GM18520 (cell line): ENCODE measurements around the gene MS4A4A.
"Not testable (repeated sequence)": the region's sequence is repeated elsewhere in the genome, so short reads cannot be mapped to it uniquely, and the experiment has no call there.

Experiments
- ATAC-seq: cut with Tn5 transposase; IDR thresholded peaks from one replicate; pipeline ENCODE4 v1.9.1; 2021; ENCODE audit not compliant: unreplicated experiment

Gene MS4A4A

DNA sequence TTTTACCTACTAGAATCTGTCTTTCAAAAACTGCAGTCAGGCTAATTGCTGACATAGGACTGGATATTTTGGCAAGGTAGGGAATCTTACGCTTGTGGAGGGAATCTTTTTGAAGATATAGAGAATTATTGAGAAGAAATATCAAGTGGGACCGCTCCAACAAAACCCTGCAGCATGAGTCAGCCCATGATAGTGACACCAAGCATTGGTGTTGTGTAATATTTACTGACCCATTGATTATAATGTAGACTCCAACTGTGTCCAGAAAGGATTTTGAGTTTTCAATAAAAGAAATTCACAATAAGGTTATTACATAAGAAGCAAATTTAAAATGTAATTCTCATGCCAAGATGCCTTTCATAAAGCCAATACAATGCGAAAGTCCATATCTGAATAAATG lies 20.7 kb downstream of the MS4A4A start:
- ATAC-seq: no peak

DNA sequence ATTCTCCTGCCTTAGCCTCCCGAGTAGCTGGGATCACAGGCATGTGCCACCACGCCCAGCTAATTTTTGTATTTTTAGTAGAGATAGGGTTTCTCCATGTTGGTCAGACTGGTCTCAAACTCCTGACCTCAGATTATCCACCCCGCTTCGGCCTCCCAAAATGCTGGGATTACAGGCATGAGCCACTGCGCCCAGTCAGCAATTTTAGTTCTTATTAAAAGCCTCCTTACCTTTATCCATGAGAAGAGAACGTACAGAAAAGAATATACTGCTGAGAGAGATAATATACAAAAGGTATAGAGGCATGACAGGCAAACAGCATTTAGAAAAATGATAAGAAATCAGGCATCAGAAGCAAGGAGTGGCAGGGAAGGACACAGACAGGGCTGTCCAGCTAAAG lies 21.4 kb downstream of the MS4A4A start:
- not testable (repeated sequence) for ATAC-seq

DNA sequence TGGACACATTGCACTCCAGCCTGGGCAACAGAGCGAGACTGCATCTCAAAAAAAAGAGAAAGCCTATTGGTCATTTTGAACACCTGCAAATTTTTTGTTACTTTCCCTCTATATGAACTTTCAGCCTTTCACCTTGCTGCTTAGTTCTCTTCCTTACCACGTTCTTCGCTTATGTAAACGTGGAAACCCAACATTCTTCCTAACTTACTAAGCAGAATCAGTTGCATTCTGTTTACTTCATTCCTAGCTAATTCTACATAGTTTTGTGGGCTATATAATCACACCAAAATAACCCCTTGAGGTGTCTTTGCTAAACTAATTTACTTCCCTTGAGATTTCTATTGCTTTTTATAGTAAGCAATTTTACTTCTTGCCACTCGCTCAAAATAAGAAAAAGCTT lies 23.2 kb downstream of the MS4A4A start:
- no peak for ATAC-seq

DNA sequence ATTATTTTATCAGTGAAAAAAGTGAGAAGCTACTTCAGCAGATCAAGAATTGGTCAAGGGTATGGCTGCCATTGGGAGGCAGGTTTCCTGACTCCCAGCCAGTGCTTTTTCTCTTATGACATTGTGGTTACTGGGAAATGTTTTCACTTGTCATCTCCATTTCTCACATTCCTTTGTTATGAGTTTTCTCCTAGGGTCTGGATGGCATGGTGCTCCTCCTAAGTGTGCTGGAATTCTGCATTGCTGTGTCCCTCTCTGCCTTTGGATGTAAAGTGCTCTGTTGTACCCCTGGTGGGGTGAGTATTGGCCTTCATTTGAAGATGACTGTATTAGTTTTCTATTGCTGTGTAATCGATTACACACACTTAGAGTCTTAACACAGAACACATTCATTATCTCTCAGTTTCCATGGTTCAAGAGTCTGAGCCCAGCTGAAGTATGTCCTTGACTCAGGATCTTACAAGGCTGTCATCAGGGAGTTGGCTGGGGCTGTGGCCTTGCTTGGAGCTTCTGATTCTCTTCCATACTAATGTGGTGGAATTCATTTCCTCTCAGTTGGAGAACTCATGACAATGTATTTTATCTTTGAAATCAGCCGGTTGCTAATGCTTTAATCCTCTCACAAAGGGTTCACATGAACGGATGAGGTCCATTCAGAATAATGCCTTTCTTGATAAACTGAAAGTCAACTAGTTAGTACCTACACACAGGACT lies 25.6 kb downstream of the MS4A4A start:
- ATAC-seq: no peak

DNA sequence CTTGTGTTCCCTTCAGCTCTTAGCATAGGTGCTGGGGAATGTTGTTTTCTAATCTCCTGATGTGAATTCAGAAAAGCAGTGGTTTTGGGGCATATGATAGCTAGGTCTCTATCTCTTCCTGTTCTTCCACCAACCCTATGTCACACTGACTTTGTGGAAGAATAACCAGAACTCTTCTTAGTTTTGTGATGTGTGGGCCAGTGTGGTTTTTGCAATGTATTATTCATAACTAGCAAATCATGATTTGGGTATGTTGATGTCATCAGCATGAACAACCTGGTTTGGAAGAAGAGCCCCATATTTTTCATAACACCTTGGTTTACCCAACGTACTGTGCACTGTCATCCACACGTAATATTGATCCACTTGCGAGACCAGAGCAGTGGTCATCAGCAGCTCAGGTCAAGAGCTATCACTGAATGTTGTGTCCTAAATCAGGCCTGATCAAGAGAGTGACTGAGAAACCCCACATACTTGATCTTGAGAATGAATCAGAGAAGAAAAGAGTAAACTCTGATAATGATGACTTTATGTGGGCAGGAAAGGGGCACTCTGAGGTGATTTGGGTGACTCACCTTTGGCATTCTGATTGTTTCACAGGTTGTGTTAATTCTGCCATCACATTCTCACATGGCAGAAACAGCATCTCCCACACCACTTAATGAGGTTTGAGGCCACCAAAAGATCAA lies 27.2 kb downstream of the MS4A4A start:
- peak; percentile 37 for ATAC-seq

DNA sequence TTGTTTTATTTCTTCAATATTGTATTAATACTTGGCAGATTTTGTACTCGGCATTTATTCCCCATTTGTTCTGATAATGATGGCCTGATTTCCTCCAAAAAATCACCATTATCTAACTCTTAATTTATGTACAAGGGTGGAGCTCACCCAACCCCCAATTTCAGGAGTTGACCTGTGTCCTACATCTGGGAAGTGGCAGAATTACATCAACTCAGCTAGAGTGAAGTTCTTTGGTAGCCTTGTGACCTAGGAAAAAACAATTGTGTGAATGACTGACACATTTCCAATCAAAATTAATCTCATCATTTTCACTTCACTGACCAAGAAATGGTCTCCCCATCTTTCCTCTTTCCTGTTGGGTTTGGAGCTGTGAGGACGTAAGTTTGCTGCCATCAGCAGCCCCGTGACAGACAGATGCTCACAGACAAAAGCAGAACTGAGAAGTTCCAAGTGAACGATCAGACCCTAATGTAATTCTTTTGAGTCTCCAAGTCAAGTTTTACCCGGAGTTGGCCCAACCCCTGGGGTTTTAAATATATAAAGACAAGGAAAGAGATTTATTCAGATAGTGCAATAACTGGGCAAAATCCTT lies 30.0 kb downstream of the MS4A4A start:
- peak; percentile 27 for ATAC-seq

DNA sequence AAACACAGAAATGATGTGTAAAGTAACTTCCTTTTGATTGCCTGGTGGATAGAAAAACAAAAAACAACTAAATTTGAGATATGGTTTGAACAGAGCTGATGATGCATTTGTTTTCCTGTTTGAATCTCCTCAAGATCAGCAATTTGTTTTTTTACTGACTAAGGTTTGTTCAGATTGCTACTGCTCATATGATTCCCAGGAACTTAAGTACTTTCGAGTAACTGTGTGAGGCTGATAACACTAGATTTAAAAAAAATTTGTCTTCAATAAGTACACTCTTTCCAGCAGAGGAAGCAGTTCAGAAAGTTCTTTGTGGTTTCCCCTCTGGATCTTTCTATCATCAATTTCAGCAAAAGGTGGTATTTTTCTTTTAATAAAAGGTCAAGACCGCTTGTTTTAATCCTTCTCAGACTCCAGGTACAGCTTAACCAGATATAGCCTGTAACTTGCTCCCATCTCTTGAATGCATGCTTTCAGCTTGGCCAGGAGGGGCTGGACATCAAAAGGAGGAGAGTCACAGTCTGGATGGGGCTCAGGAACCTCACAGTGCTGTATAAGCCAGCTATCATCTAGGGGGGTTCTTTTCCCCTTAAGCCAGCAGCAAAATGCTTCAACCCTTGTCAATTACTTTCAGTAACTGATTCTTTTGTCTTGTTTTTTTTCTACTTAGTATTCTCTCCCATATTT lies 34.3 kb downstream of the MS4A4A start:
- no peak for ATAC-seq

DNA sequence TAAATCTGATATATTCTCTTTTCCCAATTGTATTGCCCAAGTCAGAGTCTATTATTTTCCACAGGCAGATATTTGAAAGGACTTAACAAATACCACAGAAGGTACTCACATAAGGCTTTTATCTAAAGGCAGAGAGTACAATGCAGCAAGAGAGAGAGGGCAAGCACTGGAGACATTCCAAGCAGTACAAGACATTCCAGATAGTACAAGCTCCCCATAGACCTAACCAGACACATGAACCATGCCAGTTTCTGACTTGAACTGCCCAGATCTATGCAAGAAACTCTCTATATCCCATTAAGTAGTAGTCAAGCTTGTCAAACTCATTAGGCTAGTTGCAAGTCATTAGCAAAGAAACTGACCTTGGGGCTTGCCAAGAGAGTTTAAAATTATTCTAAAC lies 35.4 kb downstream of the MS4A4A start:
- no peak for ATAC-seq

DNA sequence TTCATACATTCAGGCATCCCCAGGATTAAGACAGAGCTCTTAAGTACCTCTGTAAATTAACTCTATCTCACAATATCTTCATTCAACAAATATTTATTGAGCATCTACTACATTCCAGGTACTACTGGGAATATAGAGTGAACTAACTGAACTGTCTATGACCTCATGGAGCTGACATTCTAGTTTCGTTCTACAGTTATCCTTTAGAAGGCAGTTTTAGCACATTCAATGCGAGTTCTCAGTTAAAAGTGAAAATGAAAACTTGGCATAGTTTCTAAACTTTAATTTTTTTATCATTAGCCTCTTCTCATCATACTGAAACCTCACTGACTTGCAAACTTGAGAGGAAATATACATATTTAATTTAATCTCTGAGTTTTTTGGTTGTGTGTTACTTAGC lies 35.9 kb downstream of the MS4A4A start:
- ATAC-seq: no peak

DNA sequence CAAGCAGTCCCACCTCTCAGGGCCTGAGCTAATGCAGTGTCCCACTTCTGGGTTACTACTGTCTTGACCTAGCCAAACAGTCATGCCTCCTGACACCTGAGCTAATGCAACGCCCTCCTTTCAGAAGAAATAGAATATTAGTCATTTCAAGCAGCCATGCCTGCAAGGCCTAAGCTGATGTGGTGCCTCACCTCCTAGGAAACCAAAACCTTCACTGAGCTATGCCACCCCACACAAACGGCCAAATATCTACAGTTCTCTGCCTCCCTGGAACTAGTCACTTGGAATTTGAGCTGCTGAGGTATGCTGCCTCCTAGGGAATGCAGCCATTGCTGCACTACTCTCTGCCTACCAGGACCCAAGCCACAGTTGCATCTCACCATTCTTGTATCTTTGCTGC lies 38.3 kb downstream of the MS4A4A start:
- no peak for ATAC-seq

DNA sequence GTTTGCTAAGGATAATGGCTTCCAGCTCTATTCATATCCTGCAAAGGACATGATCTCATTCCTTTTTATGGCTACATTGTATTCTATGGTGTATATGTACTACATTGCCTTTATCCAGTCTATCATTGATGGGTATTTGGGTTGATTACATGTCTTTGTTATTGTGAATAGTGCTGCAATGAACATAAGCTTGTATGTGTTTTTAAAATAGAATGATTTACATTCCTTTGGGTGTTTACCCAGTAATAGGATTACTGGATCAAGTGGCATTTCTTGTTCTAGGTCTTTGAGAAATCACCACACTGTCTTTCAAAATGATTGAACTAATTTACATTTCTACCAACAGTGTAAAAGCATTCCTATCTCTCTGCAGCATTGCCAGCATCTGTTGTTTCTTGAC lies 40.6 kb downstream of the MS4A4A start:
- ATAC-seq: no peak

DNA sequence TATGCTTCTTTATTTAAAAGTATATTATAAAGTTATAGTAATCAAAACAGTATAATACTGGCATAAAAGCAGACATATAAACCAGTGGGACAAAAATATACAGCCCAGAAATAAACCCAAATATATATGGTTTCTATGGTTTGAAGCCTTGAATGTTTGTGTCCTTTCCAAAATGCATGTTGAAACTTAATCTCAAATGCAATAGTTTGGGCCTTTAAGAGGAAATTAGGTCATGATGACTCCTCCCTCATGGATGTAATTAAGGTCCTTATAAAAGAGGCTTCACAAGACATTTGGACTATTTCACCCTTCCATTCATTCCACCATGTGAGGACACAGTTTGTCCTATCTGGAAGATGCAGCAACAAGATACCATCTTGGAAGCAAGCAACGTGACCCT lies 46.5 kb downstream of the MS4A4A start, which contains the start of gene MS4A6E:
MS4A6E (plus strand) TSS at position 301 of the 400 bp plus-strand sequence. CDS start 7,641 bp downstream, outside the sequence.
- no peak for ATAC-seq

DNA sequence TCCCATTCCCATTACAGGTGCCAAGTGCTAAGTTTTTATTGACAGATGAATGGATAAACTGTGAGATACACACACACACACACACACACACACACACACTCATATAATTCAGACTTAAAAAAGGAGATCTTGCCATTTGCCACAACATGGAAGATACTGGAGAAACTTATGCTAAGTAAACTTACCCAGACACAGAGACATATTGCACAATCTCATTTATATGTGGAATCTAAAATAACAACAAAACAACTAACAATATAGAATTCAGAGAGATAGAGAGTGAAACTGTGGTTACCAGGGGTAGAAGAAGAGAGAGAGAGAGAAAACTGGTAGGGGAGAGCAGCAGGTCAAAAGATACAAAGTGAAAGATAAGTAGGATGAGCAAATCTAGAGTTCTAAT lies 48.0 kb downstream of the MS4A4A start:
- ATAC-seq: no peak

DNA sequence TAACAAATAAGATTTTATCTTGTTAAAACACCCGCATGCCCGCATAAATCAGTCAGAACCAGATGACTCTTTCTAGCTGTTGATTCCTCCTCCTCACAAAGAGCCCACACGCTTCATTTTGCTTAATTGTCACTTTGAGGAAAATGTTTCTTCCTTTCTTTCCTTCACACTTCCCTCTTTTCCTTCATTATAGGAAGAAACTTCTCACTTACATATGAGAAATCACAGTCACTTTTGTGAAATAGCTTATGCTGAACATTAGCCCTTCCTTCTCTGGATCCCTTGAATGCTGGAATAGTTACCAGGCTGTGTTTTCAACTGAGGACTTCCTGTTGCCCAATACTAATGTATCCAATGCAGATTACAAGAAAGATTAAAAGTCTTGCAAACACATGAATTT lies 52.4 kb downstream of the MS4A4A start:
- ATAC-seq: no peak

DNA sequence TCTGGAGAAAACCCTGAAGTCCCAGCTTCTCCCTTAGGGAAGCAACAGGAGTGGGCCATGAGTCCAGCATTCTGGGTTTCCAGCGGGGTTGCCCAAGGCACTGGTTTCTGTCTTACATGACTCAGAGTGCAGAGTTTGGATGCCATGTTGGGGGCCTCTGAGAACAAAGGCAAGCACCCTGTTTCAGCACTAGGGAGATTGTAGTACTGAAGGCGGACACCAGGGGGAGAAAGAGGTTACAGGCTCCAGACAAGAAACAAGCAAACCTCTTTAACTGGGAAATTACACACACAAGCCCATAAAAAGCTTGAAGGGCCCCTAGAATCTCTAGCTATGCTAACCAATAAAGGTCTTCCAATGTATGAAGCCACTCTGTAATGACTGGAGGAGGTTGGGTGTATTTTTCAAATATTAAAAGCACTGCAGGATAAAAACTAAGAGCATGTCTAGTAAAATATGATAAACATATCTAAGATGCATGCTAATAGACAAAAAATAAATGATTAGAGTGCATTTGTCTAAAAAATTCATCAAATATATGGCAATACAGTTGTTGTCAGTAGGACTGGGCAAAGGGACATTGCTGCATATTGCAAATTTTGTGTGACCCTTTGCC lies 53.6 kb downstream of the MS4A4A start:
- no peak for ATAC-seq

DNA sequence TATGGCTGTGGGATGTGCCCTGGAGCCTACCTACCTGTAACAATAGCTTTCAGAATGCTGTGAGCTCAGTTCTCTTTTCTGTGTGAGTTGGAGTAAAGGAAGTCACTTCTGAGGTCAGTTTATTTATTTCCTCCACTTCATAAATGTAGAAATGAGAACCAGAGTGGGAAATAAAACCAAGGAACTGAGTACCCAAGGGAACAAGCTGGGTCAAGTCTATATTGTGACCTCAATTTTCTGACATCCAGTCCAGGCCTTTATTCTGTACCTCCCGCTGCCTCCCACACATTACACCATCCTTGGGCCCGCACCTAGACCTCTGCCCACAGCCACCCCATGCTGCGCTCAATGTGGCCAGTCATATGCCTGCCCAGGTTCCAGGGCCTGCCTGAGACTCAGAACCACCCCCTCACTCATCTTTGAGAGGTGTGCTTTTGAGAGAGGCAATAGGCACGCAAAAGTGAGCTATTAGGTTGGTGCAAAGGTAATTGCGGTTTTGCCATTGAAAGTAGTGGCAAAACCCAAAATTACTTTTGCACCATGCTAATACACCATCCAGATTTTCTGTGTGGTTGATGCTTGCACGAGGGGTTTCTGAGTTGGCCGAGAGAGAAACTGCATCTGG lies 56.4 kb downstream of the MS4A4A start:
- ATAC-seq: no peak

DNA sequence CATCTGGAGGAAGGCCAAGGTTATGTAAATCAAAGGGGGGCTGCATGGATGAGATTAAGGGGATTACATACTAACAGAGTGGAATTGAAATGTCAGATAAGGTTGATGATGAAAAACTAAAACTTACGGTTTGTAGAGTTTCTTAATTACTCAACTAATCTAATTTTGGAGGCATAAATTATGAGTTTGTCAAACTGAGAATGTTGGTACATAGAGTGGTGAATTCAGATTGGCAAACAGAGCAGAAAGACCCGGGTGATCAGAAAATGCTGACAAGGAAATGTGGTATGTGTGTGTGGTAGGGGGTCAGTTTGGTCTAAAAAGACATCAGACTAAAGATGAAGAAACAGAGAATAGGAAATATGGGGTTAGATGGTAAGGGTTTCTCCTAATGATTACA lies 57.6 kb downstream of the MS4A4A start:
- ATAC-seq: no peak

DNA sequence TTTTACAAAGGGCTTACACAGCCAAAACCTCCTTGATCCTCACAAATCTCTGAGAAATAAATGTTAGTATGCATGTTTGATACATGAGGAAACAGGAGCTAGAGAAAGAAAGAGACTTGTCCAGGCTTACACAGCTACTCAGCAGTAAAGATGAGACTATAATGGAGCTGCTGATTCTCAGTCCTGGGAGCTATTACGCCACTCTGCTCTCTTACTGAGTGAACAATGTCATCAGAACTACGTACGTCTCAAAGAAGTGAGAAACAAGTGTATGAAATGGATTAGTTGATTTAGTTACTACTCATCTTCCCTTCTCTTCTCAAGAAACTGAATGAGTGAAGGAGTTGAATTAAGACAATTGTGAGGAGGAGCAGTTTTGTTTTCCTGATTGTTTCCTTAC lies 58.9 kb downstream of the MS4A4A start:
- no peak for ATAC-seq

DNA sequence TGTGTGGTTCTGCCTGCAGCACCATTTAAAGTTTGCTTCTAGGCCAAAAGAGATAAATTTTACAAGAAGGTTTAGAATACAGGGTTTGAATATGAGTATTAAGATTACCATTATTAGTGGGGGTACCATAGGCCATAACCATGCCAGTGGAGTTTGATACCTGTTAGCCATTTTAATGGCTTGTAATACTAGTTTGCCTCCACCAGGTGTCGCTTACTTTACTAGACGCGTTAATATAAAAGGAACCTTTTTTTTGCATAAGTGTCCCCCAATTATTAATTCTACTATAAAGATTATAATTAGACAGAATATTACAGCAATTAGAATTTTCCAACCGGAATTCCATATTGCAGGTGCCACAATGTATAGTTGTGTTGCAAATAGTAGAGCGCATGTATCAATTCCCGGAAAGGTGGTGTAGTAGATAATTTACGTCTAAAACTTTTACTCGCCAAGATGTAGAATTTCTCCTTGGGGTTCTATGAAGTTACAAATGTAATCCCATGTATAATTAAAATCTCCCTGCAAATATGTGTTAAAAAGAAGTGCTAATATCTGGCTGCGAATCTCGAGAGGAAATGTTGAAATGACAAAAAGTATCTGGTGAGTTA lies 62.7 kb downstream of the MS4A4A start:
- no peak for ATAC-seq

DNA sequence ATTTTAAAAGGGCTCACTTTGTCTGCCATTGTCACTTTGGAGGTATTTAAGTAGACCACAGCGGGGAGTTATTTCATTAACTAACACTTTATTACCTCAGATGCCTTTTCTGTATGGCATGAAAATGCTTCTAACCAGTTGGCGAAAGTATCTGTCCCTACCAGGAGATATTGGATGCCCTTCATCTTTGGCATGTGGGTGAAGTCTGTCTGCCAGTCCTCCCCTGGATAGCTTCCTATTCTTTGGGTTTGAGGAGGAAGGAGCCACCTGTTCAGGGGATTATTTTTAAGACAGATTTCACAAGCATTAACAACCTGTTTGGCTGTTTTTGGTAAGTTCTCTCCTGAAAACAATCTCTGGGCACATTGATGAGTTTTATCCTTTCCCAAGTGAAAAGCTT lies 63.7 kb downstream of the MS4A4A start:
- ATAC-seq: no peak
